ENCODE results near the gene POLR1A. TPM values are rescaled to one million over a fixed set of nuclear protein-coding genes. Genes with fewer than 3 reads are reported as not detected.

The POLR1A gene
- total RNA-seq, 1 experiment from 2014 or later, result 62.6 TPM

DNA sequence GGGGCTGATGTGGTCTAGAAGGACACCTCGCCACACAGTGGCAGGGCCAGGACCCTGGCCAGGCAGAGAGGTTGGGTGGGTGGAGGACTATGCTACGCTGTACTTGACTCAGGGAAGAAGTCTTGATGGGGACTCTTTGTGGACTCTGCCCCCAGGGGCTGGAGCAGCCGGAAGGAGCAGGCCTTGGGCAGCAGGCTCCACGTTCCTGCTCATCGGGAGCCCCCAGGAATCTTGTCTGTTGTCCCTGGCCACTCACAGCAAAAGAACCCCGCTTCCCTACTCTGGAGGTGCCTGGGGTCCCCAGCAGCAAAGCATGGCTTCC is 79.0 kb downstream of the POLR1A start:
- Histone ChIP-seq H3K36me3 (ENCODE audit: control insufficient read depth, insufficient read depth, low read length) (peaks cover 3% of the 10 kb centered on the region; the same call in 1 of the 2 replicates), H3K9me3 (ENCODE audit: control insufficient read depth, insufficient read depth, low read depth, low read length) (no peaks in the 10 kb centered on the region), H3K4me1 (ENCODE audit: control insufficient read depth, insufficient read depth, low read length) (no peaks in the 10 kb centered on the region), H3K4me3 (ENCODE audit: low read depth in 2 of 2, low read length in 2 of 2) (no peak overlapping the region), H3K27me3 (ENCODE audit: control insufficient read depth, insufficient read depth, low read length) (no peaks in the 10 kb centered on the region), H3K27ac (ENCODE audit: low read length) (no peak overlapping the region)
- intact Hi-C loops (cut with micrococcal nuclease; ENCODE audit: unreplicated experiment), result no loop called here
- ChIA-PET CTCF (no interaction called here), POLR2A (no interaction called here)
- ATAC-seq (no peak), DNase-seq (ENCODE audit: low read depth, low spot score) (no peak)
- in situ Hi-C loops (cut with HindIII; ENCODE audit: low pct_unique_long_range_greater_than_20kb, low sequenced_read_pairs), result no loop called here
- BruUV-seq (replicated peaks), result no TSS peak
- no peak for TF ChIP-seq POLR2AphosphoS5 (IDR thresholded peaks at IDR 0.05; ENCODE audit: low read depth, low read length)
- TF ChIP-seq, protein P1, sequence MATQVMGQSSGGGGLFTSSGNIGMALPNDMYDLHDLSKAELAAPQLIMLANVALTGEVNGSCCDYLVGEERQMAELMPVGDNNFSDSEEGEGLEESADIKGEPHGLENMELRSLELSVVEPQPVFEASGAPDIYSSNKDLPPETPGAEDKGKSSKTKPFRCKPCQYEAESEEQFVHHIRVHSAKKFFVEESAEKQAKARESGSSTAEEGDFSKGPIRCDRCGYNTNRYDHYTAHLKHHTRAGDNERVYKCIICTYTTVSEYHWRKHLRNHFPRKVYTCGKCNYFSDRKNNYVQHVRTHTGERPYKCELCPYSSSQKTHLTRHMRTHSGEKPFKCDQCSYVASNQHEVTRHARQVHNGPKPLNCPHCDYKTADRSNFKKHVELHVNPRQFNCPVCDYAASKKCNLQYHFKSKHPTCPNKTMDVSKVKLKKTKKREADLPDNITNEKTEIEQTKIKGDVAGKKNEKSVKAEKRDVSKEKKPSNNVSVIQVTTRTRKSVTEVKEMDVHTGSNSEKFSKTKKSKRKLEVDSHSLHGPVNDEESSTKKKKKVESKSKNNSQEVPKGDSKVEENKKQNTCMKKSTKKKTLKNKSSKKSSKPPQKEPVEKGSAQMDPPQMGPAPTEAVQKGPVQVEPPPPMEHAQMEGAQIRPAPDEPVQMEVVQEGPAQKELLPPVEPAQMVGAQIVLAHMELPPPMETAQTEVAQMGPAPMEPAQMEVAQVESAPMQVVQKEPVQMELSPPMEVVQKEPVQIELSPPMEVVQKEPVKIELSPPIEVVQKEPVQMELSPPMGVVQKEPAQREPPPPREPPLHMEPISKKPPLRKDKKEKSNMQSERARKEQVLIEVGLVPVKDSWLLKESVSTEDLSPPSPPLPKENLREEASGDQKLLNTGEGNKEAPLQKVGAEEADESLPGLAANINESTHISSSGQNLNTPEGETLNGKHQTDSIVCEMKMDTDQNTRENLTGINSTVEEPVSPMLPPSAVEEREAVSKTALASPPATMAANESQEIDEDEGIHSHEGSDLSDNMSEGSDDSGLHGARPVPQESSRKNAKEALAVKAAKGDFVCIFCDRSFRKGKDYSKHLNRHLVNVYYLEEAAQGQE (IDR thresholded peaks at IDR 0.05; ENCODE audit: insufficient read depth in 1 of 2, low read depth in 2 of 2, low read length in 1 of 2), result no peak
- TF ChIP-seq SIN3A (IDR thresholded peaks at IDR 0.05; ENCODE audit: borderline replicate concordance, insufficient read depth, low read depth, low read length), result no peak
- TF ChIP-seq, protein P2, sequence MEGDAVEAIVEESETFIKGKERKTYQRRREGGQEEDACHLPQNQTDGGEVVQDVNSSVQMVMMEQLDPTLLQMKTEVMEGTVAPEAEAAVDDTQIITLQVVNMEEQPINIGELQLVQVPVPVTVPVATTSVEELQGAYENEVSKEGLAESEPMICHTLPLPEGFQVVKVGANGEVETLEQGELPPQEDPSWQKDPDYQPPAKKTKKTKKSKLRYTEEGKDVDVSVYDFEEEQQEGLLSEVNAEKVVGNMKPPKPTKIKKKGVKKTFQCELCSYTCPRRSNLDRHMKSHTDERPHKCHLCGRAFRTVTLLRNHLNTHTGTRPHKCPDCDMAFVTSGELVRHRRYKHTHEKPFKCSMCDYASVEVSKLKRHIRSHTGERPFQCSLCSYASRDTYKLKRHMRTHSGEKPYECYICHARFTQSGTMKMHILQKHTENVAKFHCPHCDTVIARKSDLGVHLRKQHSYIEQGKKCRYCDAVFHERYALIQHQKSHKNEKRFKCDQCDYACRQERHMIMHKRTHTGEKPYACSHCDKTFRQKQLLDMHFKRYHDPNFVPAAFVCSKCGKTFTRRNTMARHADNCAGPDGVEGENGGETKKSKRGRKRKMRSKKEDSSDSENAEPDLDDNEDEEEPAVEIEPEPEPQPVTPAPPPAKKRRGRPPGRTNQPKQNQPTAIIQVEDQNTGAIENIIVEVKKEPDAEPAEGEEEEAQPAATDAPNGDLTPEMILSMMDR (IDR thresholded peaks at IDR 0.05), result no peak
- no peak for TF ChIP-seq TCF7L2 (IDR thresholded peaks at IDR 0.05; ENCODE audit: low read depth, low read length)

DNA sequence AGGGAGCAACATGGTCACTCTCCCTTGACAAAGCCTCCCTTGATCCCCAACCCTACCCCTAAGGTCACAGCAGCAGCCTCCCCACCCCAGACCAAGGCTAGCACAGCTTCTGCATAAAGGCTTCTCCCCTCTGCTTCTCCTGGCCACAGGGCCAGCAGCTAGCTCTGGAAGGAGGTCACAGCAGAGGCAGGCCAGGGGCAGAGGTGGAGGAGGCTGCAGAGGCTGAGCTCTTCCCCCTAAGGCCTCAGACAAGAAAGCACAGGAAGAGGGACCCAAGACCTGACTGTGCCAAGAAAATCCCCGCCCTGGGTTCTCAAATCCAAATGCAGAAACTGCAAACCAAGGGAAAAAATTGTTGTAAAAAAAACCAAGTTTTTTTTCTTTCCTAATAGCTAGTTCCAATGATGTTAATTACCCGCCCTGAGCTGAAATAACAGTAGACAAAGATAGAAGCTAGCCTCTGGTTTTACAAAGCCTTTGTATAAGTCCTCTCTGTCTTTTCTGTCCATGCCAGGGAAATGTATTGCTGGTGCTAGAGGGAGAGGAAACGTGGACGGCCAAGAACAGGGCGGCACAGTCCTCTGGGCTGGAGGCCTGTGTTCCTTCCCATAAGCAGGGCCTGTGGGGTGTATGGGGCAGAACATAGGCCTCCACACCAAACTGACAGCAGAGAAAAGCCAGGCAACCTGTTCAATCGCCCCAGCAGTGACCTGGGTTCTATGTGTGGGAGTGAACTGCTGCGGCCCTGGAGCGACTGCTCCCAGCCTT is 79.5 kb downstream of the POLR1A start:
- H3K27me3 ChIP-seq (ENCODE audit: control insufficient read depth, insufficient read depth, low read length), result no peaks in the 10 kb centered on the region
- no peak for DNase-seq (ENCODE audit: low read depth, low spot score)
- no peak overlapping the region for H3K4me3 ChIP-seq (ENCODE audit: low read depth in 2 of 2, low read length in 2 of 2)
- CTCF ChIA-PET, result no interaction called here
- no peaks in the 10 kb centered on the region for H3K4me1 ChIP-seq (ENCODE audit: control insufficient read depth, insufficient read depth, low read length)
- no peaks in the 10 kb centered on the region for H3K9me3 ChIP-seq (ENCODE audit: control insufficient read depth, insufficient read depth, low read depth, low read length)
- no peak overlapping the region for H3K27ac ChIP-seq (ENCODE audit: low read length)
- peaks cover 3% of the 10 kb centered on the region; the same call in 1 of the 2 replicates for H3K36me3 ChIP-seq (ENCODE audit: control insufficient read depth, insufficient read depth, low read length)
- POLR2A ChIA-PET, result no interaction called here
- no peak for ATAC-seq
- intact Hi-C loops (cut with micrococcal nuclease; ENCODE audit: unreplicated experiment) (no loop called here), in situ Hi-C loops (cut with HindIII; ENCODE audit: low pct_unique_long_range_greater_than_20kb, low sequenced_read_pairs) (no loop called here)
- BruUV-seq (replicated peaks), result no TSS peak
- TF ChIP-seq SIN3A (IDR thresholded peaks at IDR 0.05; ENCODE audit: borderline replicate concordance, insufficient read depth, low read depth, low read length), result no peak
- TF ChIP-seq POLR2AphosphoS5 (IDR thresholded peaks at IDR 0.05; ENCODE audit: low read depth, low read length), result no peak
- no peak for TF ChIP-seq TCF7L2 (IDR thresholded peaks at IDR 0.05; ENCODE audit: low read depth, low read length)
- TF ChIP-seq, protein P1 (IDR thresholded peaks at IDR 0.05; ENCODE audit: insufficient read depth in 1 of 2, low read depth in 2 of 2, low read length in 1 of 2), result no peak
- TF ChIP-seq, protein P2 (IDR thresholded peaks at IDR 0.05), result no peak

All from Panc1 (cell line).